Kidney (tissue), 14 donors: ENCODE results near the gene GAS7. TPM values are rescaled to one million over a fixed set of nuclear protein-coding genes. Genes with fewer than 3 reads are reported as not detected.

ENCODE experiments used
- DNase-seq, 5 donors: peaks; one replicate each; pipeline ENCODE4 v3.0.0-alpha.2; 2013 to 2020
- FAIRE-seq: peaks from 2 replicates; lab custom pipeline; 2012; peaks lifted over from hg19 to GRCh38; lab: Jason Lieb, UNC
- H3K27ac ChIP-seq, 2 donors: one replicate each; pipeline ENCODE4 v1.7.0; 2013; ENCODE audit warnings: low read depth in 2 of 2, low read length in 2 of 2, inconsistent platforms in 1 of 2
- H3K27me3 ChIP-seq: one replicate; pipeline ENCODE4 v1.7.1; 2013; ENCODE audit warnings: low read length, inconsistent platforms; ENCODE audit not compliant: control insufficient read depth, insufficient read depth
- H3K36me3 ChIP-seq, 3 donors: one replicate each; pipeline versions ENCODE4 v1.7.0 to v1.7.1; 2013; ENCODE audit warnings: low read length in 3 of 3, control low read depth in 1 of 3, inconsistent platforms in 1 of 3; ENCODE audit not compliant: insufficient read depth in 3 of 3, control insufficient read depth in 2 of 3
- H3K4me1 ChIP-seq, 3 donors: one replicate each; pipeline versions ENCODE4 v1.7.0 to v1.7.1; 2013; ENCODE audit warnings: low read length in 3 of 3, inconsistent platforms in 1 of 3, low read depth in 1 of 3; ENCODE audit not compliant: control insufficient read depth in 2 of 3, insufficient read depth in 2 of 3
- H3K4me3 ChIP-seq, 3 donors: one replicate each; pipeline versions ENCODE4 v1.7.0 to v1.8.1; 2013; ENCODE audit warnings: low read length in 3 of 3, control low read depth in 1 of 3, inconsistent platforms in 1 of 3
- H3K9ac ChIP-seq, 3 donors: one replicate each; pipeline versions ENCODE4 v1.7.0 to v1.7.1; 2013; ENCODE audit warnings: low read length in 3 of 3, control low read depth in 1 of 3, inconsistent platforms in 1 of 3
- H3K9me3 ChIP-seq, 3 donors: one replicate each; pipeline versions ENCODE4 v1.7.0 to v1.7.1; 2013; ENCODE audit warnings: low read length in 3 of 3, control low read depth in 1 of 3, inconsistent platforms in 1 of 3; ENCODE audit not compliant: control insufficient read depth in 2 of 3, insufficient read depth in 1 of 3
- intact Hi-C: fragments of 100-400 bp; cut with DNase I; formaldehyde crosslinking; loops from one replicate; pipeline ENCODE4 v1.11.1; 2022
- polyA plus RNA-seq: library from polyadenylated mRNA; stranded (reverse); fragments of 350-450 nt; fragmentation: Illumina TruSeq; extraction: RNeasy Lipid Tissue Mini Kit (QIAGEN cat#74804); gene quantifications from one replicate; pipeline ENCODE4 v1.2.3, GENCODE V29; 2014; ENCODE audit warnings: low read depth, low replicate concordance; ENCODE audit not compliant: insufficient read depth
- total RNA-seq: library from RNA; stranded (reverse); fragmentation: NEBNext Ultra II Directional; extraction: Animal tissue kit (Norgen Biotek cat#: 25700); gene quantifications from one replicate; pipeline ENCODE4 v1.2.1, GENCODE V29; 2021
- TF ChIP-seq, protein P1 (sequence below): IDR thresholded peaks from 3 replicates; pipeline ENCODE4 v1.5.1; 2012; ENCODE audit warnings: mild to moderate bottlenecking, moderate library complexity, borderline replicate concordance; ENCODE audit not compliant: insufficient read depth; ENCODE audit errors: extremely low read depth
- donor health status: control.
- donor health status: control.
- donor health status: control.
- donor health status: control.
- donor health status: control.
- donor health status: DM: yes; HTN: yes; CAD: no.
- donor health status: Normal renal cell carcinoma (clear cell type).

The GAS7 gene
- total and polyA plus RNA-seq, 2 donors from 2014 or later = 1.1 to 20.5 TPM

- Histone ChIP-seq H3K27ac (no peak overlapping the region), H3K36me3 (no peaks in the 10 kb centered on the region), H3K27me3 (no peaks in the 10 kb centered on the region), H3K4me1 (no peaks in the 10 kb centered on the region), H3K9me3 (peaks cover 0 to 4% (median 0%) of the 10 kb centered on the region in 3 donors), H3K4me3 (no peak overlapping the region), H3K9ac (no peak overlapping the region)
- DNase-seq (peak in 1 of 5 donors; percentile 50), FAIRE-seq (no peak)
- intact Hi-C loops = no loop called here
- TF ChIP-seq, protein P1, sequence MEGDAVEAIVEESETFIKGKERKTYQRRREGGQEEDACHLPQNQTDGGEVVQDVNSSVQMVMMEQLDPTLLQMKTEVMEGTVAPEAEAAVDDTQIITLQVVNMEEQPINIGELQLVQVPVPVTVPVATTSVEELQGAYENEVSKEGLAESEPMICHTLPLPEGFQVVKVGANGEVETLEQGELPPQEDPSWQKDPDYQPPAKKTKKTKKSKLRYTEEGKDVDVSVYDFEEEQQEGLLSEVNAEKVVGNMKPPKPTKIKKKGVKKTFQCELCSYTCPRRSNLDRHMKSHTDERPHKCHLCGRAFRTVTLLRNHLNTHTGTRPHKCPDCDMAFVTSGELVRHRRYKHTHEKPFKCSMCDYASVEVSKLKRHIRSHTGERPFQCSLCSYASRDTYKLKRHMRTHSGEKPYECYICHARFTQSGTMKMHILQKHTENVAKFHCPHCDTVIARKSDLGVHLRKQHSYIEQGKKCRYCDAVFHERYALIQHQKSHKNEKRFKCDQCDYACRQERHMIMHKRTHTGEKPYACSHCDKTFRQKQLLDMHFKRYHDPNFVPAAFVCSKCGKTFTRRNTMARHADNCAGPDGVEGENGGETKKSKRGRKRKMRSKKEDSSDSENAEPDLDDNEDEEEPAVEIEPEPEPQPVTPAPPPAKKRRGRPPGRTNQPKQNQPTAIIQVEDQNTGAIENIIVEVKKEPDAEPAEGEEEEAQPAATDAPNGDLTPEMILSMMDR = no peak
These were observed 27.3 kb downstream of the GAS7 start for GRCh38 chr17:10171122-10171571.

GRCh38 chr17:10170233-10170632 is 28.2 kb downstream of the GAS7 start:
- TF ChIP-seq, protein P1 = no peak
- Histone ChIP-seq H3K9ac (no peak overlapping the region), H3K27me3 (no peaks in the 10 kb centered on the region), H3K4me1 (no peaks in the 10 kb centered on the region), H3K9me3 (peaks cover 0 to 4% (median 0%) of the 10 kb centered on the region in 3 donors), H3K27ac (no peak overlapping the region), H3K36me3 (no peaks in the 10 kb centered on the region), H3K4me3 (no peak overlapping the region)
- DNase-seq = no peak
- no peak for FAIRE-seq
- intact Hi-C loops = no loop called here

DNA sequence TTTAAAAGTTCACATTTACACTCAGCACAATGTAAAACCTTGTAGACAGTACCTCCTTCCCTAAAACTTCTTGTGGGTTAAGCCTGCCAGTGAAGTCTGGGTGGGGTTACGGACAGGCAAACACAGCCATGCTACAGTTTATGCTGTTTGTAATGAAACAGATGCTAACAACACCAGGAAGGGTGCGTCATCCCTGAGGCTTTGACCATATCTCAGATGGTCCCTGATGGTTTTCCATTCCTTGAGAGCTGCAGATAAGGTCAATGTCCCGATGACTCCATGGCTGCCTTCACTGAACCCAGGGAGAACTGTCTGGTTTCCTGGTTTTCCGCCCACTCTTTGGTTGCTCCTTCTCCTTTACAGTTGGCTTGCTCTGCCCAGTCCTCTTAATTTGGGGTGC is 29.1 kb downstream of the GAS7 start:
- Histone ChIP-seq H3K4me1 (no peaks in the 10 kb centered on the region), H3K9me3 (peaks cover 0 to 4% (median 0%) of the 10 kb centered on the region in 3 donors), H3K27ac (no peak overlapping the region), H3K36me3 (no peaks in the 10 kb centered on the region), H3K27me3 (no peaks in the 10 kb centered on the region), H3K9ac (no peak overlapping the region), H3K4me3 (no peak overlapping the region)
- DNase-seq (no peak), FAIRE-seq (no peak)
- intact Hi-C loops = no loop called here
- TF ChIP-seq, protein P1 = no peak
